Stimulated activated CD8-positive, alpha-beta memory T cell treated with anti-CD3 and anti-CD28 coated beads, Interleukin-12 subunit alpha, Interleukin-12 subunit beta, amount 100 ng/mL, for 24 hours (primary cell): ENCODE measurements around the gene OSBPL2.

Source experiments
- DNase-seq: peaks from one replicate; pipeline ENCODE4 v3.0.0-alpha.2; 2020; ENCODE audit errors: extremely low read depth

OSBPL2 gene

DNA sequence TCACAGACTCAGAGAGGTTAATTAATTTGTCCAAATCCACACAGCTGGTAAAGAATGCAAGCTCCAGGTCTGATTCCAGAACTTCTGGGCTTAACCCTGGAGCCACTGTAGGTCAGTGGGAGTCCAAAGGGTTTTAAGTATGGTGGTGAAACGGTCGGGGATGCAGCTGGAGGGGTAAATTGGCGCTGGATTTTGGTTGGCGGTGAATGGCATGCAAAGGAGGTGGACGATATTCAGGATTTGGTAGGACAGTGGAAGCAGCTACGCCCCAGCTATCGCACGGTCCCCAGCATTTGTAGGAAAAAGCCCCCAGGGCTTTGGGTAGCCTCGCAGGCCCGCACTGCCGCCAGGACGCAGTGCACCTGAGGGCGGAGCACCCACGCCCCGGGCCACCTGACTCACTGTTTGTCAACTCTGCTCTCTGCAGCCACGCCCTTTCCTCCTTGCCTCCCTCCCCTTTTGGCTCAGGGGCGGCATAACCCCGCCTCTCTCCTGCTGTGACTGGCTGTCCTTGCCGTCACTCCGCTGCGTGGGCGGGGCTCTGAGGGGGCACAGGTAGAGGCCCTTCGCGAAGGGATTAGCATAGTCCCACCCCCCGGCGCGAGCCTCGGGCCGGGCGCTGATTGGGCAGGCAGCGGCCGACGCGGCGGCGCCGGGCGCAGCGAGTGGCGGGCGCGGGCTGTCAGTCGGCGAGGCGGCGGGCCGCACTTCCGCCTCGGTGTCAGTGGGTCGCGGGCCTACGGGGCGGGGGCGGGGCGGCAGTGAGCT is at the start of gene OSBPL2:
Gene OSBPL2, plus strand, starts transcription at position 721 of the 768 bp plus-strand sequence. CDS start 17,664 bp downstream, outside the sequence.
- DNase-seq: peak; percentile 98

- DNase-seq: no peak
These were observed 47.5 kb upstream of the OSBPL2 start for GRCh38 chr20:62190639-62191411.

- no peak for DNase-seq
These were observed 46.4 kb upstream of the OSBPL2 start for GRCh38 chr20:62191781-62192559.

DNA sequence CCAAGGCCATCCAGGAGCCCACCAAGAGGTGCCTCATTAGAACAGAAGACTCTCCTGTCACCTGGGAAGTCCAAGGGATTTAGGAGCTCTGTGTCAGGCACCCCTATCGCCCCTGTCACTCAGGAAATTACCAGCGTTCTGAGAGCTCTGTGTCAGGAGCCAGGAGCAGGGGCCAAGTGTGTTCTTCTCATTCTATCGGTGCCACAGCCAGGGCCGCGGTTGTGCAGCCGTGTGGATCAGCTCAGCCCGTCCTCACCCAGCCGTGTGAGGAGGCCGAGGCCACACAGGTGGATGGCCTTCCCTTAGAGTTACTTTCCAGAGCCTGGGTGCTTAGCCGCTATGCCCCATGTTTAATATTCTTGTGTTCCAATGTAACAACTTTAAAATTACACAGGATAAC is 45.7 kb upstream of the OSBPL2 start:
- DNase-seq: no peak

DNA sequence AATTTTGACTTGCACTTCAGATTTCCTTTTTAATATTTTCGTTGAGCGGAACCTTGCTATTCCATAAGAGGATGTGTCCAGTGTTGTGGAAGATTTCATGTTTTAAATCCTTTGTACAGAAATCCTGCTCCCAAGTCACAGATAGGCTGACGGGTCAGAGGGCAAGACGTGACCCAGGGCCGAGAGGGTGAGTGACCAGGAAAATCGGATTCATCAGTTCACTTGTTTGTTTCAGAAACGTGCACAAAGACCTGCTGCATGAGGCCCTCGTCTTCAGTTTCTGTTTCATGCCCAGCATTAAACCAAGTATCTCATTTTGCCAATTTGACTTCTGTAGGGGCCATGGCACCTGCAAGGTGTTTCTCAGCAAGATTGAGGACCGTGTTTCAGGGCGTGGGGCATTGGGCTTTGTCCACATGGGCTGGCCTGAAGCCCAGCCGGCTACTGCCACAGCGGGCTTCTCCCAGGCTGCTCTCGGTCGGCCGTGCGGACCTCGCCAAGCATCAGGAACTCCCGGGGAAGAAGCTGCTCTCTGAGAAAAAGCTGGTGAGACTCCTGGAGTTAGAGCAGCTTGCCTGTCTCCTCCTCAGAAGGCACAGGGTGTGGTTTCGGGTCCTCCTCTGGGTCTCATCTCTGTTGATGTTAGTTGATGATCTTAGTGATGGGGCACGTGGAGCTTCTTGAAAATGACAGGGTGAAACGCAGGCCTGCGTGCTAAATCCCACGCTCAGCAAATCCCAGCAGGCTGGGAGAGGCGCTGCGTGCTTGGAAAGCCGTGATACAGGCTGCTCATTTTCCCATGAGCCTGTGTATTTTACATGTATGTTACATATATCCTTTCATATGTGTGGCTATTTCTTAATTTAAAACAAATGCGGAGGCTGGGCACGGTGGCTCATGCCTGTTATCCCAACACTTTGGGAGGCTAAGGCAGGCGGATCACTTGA is 45.0 kb upstream of the OSBPL2 start:
- no peak for DNase-seq

DNA sequence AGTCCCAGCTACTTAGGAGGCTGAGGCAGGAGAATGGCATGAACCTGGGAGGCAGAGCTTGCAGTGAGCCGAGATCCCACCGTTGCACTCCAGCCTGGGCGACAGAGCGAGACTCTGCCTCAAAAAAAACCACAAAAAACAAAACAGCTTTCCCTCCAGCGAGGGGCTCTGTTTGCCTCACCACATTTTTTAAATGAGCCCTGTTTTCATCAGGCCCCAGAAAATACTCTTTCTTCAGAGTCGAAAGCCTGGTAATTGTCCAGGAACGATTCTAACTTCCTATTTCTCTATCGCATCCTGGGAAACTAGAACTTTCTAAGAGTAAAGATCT is 43.3 kb upstream of the OSBPL2 start:
- DNase-seq: no peak

DNA sequence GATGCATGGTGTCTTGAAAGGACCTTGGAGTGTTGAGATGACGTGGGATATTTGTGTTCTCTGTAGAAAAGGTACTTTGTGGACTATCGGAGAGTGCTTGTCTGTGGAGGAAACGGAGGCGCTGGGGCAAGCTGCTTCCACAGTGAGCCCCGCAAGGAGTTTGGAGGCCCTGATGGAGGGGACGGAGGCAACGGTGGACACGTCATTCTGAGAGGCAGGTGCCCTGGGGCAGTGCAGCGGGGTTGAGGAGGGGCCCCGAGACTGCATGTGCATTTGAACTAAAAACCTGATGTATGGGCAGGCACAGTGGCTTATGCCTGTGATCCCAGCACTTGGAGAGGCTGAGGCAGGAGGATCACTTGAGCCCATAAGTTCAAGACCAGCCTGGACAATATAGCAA is 42.6 kb upstream of the OSBPL2 start:
- DNase-seq: no peak

DNA sequence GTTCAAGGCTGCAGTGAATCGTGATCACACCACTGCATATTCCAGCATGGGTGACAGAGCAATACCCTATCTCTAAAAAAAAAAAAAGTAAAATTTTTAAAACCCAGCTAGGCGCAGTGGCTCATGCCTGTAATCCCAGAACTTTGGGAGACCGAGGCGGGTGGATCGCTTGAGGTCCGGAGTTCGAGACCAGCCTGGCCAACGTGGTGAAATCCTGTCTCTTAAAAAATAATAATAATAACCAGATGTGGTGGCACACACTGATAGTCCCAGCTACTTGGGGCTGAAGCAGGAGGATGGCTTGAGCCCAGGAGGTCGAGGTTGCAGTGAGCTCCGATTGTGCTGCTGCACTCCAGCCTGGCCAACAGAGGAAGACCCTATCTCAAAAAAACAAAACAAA is 42.0 kb upstream of the OSBPL2 start:
- no peak for DNase-seq

GRCh38 chr20:62197311-62197710 is 41.0 kb upstream of the OSBPL2 start:
- DNase-seq: no peak

- DNase-seq: no peak
These were observed 40.5 kb upstream of the OSBPL2 start for GRCh38 chr20:62197801-62198200.

- DNase-seq: no peak
These were observed 39.8 kb upstream of the OSBPL2 start for GRCh38 chr20:62198496-62198895.

DNA sequence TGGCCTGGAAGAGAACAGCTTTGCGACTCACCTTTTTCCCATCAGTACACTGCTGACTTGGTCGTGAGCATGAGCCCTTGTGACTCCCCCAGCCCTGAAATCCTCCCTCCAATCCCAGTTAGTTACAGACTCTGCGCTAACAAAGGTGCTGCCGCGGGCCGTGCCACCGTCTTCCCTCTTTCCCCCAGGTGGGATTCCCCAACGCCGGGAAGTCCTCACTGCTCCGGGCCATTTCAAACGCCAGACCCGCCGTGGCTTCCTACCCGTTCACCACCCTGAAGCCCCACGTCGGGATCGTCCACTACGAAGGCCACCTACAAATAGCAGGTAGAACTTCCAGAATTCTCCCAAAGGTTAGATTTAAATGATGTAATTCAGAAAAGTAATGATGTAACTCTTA is 39.4 kb upstream of the OSBPL2 start:
- DNase-seq: no peak

DNA sequence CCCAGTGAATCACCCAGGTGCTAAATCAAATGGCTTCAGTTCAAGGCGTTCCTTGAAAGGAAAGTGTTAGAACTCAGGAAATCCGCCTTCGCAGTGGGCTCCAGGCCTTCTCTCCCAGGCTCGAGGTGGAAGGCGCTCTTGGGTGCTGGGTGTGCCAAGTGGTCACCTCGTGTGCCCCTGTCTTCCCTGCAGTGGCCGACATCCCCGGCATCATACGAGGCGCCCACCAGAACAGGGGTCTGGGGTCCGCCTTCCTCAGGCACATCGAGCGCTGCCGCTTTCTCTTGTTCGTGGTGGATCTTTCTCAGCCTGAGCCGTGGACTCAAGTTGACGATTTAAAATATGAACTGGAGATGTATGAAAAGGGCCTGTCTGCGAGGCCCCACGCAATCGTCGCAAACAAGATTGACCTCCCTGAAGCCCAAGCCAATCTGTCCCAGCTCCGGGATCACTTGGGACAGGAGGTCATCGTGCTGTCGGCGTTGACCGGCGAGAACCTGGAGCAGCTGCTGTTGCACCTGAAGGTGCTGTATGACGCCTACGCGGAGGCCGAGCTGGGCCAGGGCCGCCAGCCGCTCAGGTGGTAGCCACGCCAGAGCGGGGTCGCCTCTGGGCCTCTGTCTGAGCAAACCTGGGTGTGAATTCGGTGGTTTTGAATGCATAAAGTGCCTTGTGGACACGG is 37.7 kb upstream of the OSBPL2 start:
- DNase-seq: no peak

DNA sequence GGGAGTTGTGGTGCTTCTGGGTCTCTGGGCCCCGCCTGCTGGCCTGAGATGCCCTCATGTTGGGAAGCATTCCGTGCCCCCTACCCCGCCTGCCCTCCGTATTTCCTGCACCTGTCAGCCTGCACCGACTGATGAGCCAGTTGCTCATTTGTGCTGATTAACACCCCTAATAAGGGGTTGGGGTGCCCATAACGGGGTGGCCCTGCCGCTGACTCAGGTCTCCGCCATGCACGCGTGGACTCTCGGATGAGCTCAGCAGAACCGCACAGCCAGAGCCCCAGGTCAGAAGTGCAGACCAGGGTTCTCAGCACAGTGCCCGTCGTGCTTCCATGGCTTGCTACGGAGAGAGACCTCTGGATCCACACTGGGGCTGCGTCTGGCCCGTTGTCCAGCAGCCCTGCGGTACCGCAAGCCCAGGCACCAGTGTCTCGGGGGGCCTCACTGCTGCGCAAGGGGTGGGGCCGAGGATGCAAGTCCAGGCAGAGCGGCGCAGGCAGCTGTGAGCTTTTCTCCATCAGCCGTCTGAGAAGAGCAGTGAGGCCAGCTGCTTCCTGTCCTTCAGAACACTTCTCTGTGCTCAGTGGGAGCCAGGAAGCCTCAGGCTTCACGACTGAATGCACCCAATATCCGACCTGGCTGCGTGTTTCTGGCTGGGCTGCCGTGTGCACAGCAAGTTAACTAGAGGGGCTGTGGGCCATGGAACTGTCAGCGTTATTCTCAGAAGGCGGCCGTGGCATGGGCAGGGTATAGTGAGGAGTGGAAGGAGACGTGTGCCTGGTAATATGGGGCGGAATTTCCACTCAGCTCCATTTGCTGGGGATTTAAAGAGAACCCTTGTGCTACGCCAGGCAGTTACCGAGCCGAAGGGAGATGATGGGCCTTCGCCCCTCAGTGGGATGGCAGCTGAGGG is 36.9 kb upstream of the OSBPL2 start:
- no peak for DNase-seq

DNA sequence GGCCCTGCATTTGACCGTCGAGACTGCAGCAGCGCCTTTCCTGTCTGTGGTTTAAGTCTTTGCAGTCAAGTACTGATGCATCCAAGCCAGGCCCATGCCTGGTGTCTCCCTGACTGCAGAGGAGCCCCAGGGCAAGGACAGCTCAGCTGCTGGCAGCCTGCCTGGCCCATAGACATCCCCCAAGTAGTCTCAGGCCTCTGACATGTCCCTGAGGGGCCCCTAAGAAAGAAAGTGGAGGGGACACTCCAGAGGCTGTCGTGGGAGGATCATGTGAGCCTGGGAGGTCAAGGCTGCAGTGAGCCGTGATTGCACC is 36.3 kb upstream of the OSBPL2 start:
- DNase-seq: no peak

GRCh38 chr20:62202676-62203377 is 35.5 kb upstream of the OSBPL2 start:
- DNase-seq: no peak

- DNase-seq: no peak
These were observed 34.8 kb upstream of the OSBPL2 start for GRCh38 chr20:62203378-62204030.

- no peak for DNase-seq
These were observed 32.5 kb upstream of the OSBPL2 start for GRCh38 chr20:62205618-62206387.
